Lower leg skin (tissue), 4 donors: ENCODE results near the gene MAP7. TPM values are rescaled to one million over a fixed set of nuclear protein-coding genes. Genes with fewer than 3 reads are reported as not detected.

Experiments
- DNase-seq, 2 donors: peaks; one replicate each; pipeline ENCODE4 v3.0.0-alpha.2; 2019; ENCODE audit warnings: low spot score in 2 of 2
- H3K4me3 ChIP-seq: fragments of 200-600 bp; sonication (generic); 2 replicates; pipeline ENCODE4 v1.5.1; 2017; ENCODE audit warnings: mild to moderate bottlenecking, low read depth; ENCODE audit not compliant: poor library complexity, severe bottlenecking
- POLR2A ChIP-seq, 2 donors: fragments of 450-650 bp; IDR thresholded peaks; one replicate each; pipeline ENCODE4 v1.6.1; 2016 to 2017; ENCODE audit warnings: antibody characterized with exemption in 2 of 2, mild to moderate bottlenecking in 1 of 2, moderate library complexity in 1 of 2
- WGBS, 2 donors: methylation state at CpG; one replicate each; pipeline ENCODE4 v1.1.5; 2018; 5-methylcytosine and 5-hydroxymethylcytosine counted together
- intact Hi-C: fragments of 100-400 bp; cut with DNase I; formaldehyde crosslinking; loops from one replicate; pipeline ENCODE4 v1.15.0; 2023; ENCODE audit warnings: low total_unique reads
- total RNA-seq, 4 donors: library from RNA; depleted of rRNA; stranded (reverse); fragments of >200 nt; gene quantifications; one replicate each; pipeline ENCODE4 v1.1.0, GENCODE V29; 2016
- TF ChIP-seq, protein P1 (sequence below), 3 donors: fragments of 450-650 bp; IDR thresholded peaks; one replicate each; pipeline ENCODE4 v1.5.1; 2016; ENCODE audit warnings: antibody characterized with exemption in 3 of 3, mild to moderate bottlenecking in 3 of 3, moderate library complexity in 2 of 3

Gene MAP7
- total RNA-seq, 4 donors from 2014 or later, result 32.5 to 41.8 (median 39.0) TPM

DNA sequence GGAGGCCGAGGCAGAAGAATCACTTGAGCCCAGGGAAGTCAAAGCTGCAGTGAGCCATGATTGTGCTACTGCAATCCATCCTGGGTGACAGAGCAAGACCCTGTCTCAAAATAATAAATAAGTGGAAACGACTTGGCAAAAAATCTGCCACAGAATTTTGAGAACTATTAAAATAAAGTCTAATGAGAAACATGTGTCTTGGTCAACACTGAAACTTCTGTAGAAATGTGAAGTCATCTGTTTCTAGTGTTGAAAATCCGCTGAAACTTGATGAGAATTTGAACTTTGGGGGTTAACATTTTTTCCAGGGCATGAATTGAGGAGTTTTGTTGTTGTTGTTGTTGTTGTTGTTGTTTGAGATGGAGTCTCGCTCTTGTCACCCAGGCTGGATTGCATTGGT lies 231.5 kb downstream of the MAP7 start:
- no peak for DNase-seq
- 60 to 65% methylated on average over 4 of the region's 4 CpGs for WGBS, 2 donors
- TF ChIP-seq, protein P1, sequence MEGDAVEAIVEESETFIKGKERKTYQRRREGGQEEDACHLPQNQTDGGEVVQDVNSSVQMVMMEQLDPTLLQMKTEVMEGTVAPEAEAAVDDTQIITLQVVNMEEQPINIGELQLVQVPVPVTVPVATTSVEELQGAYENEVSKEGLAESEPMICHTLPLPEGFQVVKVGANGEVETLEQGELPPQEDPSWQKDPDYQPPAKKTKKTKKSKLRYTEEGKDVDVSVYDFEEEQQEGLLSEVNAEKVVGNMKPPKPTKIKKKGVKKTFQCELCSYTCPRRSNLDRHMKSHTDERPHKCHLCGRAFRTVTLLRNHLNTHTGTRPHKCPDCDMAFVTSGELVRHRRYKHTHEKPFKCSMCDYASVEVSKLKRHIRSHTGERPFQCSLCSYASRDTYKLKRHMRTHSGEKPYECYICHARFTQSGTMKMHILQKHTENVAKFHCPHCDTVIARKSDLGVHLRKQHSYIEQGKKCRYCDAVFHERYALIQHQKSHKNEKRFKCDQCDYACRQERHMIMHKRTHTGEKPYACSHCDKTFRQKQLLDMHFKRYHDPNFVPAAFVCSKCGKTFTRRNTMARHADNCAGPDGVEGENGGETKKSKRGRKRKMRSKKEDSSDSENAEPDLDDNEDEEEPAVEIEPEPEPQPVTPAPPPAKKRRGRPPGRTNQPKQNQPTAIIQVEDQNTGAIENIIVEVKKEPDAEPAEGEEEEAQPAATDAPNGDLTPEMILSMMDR (IDR thresholded peaks at IDR 0.05), result no peak
- TF ChIP-seq POLR2A (IDR thresholded peaks at IDR 0.05), result no peak
- intact Hi-C loops, result no loop called here
- no peak overlapping the region for H3K4me3 ChIP-seq

DNA sequence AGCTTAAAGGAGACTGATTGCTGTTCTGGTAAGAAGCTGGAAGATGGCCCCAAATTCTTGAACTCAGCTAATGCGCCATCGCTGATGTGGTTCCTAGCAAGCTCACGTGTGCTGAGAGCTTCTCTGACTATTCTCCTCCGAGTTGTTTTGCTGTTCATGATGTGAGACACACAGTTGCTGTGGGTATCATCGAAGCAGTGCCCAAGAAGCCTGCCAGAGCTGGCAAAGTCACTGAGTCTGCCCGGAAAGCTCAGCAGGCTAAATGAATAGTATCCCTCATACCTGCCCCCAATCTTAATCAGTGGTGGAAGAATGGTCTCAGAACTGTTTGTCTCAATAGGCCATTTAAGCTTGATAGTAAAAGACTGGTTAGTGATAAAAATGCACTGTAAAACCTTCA lies 232.3 kb downstream of the MAP7 start:
- no peak overlapping the region for H3K4me3 ChIP-seq
- DNase-seq, result no peak
- TF ChIP-seq, protein P1 (IDR thresholded peaks at IDR 0.05), result no peak
- TF ChIP-seq POLR2A (IDR thresholded peaks at IDR 0.05), result no peak
- intact Hi-C loops, result no loop called here
- 74% methylated on average over 6 of the region's 6 CpGs for WGBS, 2 donors

GRCh38 chr6:136317021-136317694 lies 233.1 kb downstream of the MAP7 start:
- peak in 1 of 2 donors; percentile 31 for DNase-seq
- TF ChIP-seq POLR2A (IDR thresholded peaks at IDR 0.05), result no peak
- TF ChIP-seq, protein P1 (IDR thresholded peaks at IDR 0.05), result no peak
- intact Hi-C loops, result no loop called here
- no peak overlapping the region for H3K4me3 ChIP-seq
- WGBS, 2 donors, result 39 to 48% methylated on average over 5 of the region's 5 CpGs

- TF ChIP-seq POLR2A (IDR thresholded peaks at IDR 0.05), result no peak
- TF ChIP-seq, protein P1 (IDR thresholded peaks at IDR 0.05), result no peak
- intact Hi-C loops, result no loop called here
Measured at GRCh38 chr6:136315594-136315993, 234.6 kb downstream of the MAP7 start.

GRCh38 chr6:136312975-136313374 lies 237.2 kb downstream of the MAP7 start:
- TF ChIP-seq, protein P1 (IDR thresholded peaks at IDR 0.05), result no peak
- no peak for TF ChIP-seq POLR2A (IDR thresholded peaks at IDR 0.05)
- H3K4me3 ChIP-seq, result no peak overlapping the region
- DNase-seq, result no peak
- intact Hi-C loops, result no loop called here
- WGBS, 2 donors, result 83 to 90% methylated on average over 3 of the region's 3 CpGs

More at GRCh38 chr6:136315594-136315993, 234.6 kb downstream of the MAP7 start:
- 86 to 92% methylated on average over 4 of the region's 4 CpGs for WGBS, 2 donors
- H3K4me3 ChIP-seq, result no peak overlapping the region
- DNase-seq, result no peak
